Activated CD8-positive, alpha-beta memory T cell treated with anti-CD3 and anti-CD28 coated beads, Interleukin-2, amount 50 U/mL, for 4 hours (primary cell): ENCODE measurements around the gene PRTG.
"Not testable (repeated sequence)": the region's sequence is repeated elsewhere in the genome, so short reads cannot be mapped to it uniquely, and the experiment has no call there.

ENCODE experiments used
- DNase-seq: peaks from one replicate; pipeline ENCODE4 v3.0.0-alpha.2; 2020

Gene PRTG

GRCh38 chr15:55741833-55742497 is 987 bp downstream of the PRTG start:
- DNase-seq = no peak

GRCh38 chr15:55740981-55741832 is 1.7 kb downstream of the PRTG start:
- DNase-seq = no peak

DNA sequence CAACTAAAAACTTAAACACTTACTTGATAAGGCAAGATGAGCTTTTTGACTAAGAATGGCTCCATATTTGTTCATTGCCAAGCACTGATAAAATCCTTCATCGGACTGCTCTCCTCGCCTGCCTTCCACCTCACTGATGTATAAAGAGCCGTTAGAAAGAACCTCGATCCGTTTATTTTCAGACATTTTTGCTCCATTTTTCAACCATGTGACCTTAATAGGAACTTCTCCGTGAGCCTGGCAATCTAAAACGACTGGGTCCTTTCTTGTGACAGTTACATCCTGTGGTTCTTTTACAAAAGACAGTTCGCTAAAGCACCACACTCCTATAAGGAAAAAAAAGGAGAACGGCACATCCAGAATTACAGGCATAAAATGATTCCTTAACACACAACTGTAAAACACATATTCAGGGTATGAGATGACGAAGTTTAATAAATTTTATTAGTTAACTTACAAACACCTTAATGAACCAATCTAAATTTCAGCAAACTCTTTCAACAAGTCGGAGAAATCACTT is 2.5 kb downstream of the PRTG start:
- DNase-seq = no peak

- DNase-seq = no peak
Measured at GRCh38 chr15:55739641-55740040, 3.3 kb downstream of the PRTG start.

DNA sequence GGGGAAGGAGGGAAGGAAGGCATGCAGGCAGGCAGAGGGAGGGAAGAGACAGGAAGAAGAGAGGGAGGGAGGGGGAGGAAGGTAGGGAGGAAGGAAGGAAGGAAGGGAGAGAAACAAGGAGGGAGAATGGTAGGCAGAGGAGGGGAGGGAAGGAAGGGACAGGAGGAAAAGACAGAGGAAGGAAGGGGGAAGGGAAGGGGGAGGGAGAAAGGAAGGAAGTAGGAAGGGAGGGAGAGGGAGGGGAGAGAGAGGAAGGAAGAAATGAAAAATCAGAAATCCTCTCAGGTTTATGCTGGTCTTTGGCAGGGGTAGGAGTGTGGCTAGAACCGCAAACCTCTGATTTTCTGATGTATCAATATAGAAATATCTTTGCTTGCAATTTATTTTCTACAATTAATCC is 4.2 kb downstream of the PRTG start:
- DNase-seq = no peak

- no peak for DNase-seq
Measured at GRCh38 chr15:55737373-55737772, 5.6 kb downstream of the PRTG start.

GRCh38 chr15:55736756-55737155 is 6.2 kb downstream of the PRTG start:
- DNase-seq = no peak

DNA sequence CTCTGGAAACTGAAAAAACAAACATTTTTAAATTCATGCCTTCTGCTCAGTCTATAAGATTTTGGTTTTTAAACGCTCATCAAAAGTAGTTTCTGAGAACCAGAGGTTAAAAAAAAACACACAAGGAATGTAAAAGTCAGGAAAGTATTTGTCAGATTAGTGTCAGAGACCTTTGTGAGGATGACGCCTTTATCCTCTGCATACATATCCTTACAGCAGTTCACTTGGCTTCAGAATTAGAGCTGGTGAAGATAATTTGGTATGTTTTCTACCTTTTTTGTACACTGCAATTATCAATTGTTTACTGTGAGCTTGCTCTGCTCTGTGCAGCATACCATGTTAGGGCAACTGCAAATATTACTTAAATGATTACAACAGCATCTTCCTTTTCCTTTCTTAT is 8.3 kb downstream of the PRTG start:
- DNase-seq = no peak

DNA sequence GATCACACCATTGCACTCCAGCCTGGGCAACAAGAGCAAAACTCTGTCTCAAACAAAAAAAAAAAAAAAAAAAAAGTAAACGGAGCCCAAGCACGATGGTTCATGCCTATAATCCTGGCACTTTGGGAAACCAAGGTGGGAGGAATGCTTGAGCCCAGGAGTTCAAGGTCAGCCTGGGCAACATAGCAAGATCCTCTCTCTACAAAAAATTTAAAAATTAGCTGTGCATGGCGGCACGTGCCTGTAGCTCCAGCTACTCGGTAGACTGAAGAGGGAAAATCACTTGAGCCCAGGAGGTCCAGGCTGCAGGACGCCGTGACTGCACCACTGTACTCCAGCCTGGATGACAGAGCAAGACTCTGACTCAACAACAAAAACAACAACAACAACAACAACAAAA is 9.5 kb downstream of the PRTG start:
- not testable (repeated sequence) for DNase-seq

- no peak for DNase-seq
Measured at GRCh38 chr15:55721554-55722185, 21.3 kb downstream of the PRTG start.

DNA sequence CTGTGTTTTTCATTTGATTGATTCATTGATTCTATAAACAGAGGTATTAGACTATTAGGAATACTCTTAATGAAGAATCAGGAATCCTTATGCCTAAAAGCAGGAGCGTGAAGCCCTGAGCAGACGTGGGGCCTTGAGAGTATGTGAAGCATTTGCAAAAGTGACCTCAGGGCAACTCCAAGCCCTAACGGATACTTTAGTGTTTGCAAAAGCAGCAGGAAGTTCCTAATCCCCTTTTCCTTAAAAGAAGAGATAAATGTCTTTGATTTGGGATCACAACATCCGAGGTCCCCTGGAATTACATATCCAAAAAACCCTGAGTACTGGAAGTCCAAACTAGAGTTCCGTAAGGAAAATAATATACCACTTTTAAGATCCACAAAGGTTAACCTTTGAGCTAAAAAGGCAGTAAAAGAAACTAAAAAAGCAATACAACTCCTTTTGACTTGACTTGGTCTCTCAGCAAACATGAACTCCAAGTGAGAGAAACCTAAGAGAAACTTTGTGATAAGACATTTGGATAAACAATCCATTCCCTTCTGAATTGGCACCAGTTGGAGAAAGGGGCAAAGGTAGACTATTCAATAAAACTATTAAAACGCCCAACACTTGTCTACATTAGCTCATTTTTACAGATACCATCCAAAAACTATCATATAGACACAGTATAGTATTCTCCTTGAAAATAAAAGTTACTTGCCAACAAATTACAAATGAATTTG is 27.4 kb downstream of the PRTG start:
- no peak for DNase-seq

DNA sequence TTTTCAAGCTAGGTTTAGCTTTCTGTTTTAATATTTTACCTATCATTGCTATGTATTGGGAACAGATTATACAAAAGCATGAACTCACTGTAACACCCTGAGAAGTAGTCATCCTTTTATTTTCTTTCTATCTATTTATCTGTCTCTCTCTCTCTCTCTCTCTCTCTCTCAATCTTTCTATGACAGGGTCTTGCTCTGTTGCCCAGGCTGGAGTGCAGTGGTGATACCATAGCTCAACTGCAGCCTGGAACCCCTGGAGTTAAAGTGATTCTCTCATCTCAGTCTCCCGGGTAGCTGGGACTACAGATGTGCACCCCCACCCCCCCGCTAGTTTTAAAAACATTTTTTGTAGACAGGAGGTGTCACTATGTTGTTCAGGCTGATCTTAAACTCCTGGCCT is 28.9 kb downstream of the PRTG start:
- DNase-seq = no peak

- DNase-seq = no peak
Measured at GRCh38 chr15:55712363-55712762, 30.6 kb downstream of the PRTG start.

GRCh38 chr15:55710286-55710685 is 32.7 kb downstream of the PRTG start:
- no peak for DNase-seq

DNA sequence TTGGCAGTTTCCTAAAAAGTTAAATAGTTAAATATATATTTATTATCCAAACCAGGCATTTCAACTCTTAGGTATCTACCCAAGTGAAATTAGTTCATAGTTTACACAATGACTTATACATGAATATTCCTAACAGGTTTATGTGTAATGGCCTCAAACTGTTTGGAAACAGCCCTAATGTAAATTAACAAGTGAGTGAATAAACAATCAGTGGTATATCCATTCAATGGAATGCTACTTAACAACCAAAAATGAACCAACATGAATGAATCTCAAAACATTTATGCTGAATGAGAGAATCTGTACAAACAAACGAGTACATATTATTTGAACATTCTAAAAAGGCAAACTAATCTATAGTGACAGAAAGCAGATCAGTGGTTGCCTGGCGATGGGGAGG is 33.5 kb downstream of the PRTG start:
- no peak for DNase-seq

DNA sequence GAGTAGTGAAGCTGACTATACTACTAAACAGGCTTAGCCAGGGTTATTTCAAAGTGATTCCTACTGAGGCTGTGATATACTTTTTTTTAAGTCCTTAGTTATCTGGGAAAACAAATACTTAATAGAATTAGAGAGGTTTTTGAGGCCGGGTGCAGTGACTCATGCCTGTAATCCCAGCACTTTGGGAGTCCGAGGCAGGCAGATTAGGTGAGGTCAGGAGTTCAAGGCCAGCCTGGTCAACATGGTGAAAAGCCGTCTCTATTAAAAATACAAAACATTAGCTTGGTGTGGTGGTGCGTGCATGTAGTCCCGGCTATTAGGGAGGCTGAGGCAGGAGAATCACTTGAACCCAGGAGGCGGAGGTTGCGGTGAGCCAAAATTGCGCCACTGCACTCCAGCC is 34.2 kb downstream of the PRTG start:
- no peak for DNase-seq

- no peak for DNase-seq
Measured at GRCh38 chr15:55707951-55708350, 35.0 kb downstream of the PRTG start.

DNA sequence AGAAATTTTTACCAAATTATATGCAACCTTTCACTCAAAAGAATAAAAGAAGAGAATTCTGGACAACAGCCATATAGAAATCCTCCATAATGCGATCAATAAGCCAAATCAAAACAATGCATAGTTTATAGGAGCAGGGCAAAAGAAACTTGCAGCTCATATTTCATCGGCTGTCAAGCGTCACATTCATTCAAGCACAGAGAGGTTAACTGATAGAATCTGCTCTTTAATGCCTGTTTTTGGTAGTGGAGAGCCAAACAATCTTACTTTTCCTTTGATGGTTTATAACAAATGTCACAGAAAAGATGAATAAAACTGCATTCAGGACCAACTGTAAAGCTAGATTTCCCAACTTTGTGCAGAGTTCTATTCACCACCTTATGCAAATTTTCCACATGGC is 35.4 kb downstream of the PRTG start:
- DNase-seq = no peak

DNA sequence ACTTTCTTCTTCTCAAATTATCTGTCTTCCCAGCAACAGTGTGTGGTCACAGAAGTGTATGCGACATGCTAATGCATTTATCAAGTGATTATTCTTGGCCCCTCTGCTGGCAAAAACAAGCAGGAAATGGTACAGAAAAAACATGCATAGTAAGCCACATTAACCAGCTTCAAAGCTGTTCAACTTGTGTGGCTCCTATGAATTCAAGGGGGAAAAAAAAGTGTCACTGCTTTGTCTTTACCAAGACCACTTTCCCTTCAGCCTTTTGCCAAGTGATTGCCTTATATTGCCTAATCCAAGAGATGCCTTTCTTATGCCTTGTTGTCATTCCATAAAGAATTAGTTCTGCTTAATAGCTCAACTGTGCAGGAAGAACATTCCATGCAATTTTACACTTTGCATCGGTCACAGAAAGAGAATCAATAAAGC is 39.1 kb downstream of the PRTG start:
- no peak for DNase-seq

DNA sequence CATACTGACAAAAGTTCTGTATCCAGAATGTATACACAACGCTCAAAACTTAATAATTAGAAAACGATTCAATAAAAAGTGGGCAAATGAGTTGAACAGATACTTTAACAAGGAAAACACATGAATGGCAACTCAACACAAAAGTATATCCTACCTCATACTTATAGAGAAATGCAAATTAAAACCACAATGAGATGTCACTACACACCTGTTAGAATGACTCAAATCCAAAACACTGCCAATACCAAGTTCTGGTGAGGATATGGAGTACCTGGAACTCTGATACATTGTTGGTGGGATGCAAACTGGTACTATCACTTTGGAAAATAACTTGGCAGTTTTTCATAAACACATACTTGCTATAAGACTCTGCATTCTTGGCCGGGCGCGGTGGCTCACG is 42.1 kb downstream of the PRTG start:
- DNase-seq = no peak

- DNase-seq = no peak
Measured at GRCh38 chr15:55698653-55699052, 44.3 kb downstream of the PRTG start.

DNA sequence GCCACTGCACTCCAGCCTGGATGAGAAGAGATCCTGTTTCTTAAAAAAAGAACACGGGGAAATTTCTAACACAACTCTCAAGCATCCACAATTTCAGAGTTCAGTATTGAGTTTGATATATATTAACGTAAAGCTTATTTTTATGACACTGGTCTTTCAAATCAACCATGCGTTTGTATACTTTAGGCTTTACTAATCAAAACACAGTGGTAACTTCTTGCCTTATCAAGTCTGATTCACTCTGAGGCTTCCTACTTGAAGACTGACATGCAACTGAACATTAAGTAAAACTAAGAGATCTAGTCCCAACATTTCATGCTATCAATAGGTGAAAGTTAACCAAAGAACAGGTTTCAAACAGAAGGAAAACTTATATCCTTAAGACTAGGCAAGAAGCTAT is 46.7 kb downstream of the PRTG start:
- no peak for DNase-seq

DNA sequence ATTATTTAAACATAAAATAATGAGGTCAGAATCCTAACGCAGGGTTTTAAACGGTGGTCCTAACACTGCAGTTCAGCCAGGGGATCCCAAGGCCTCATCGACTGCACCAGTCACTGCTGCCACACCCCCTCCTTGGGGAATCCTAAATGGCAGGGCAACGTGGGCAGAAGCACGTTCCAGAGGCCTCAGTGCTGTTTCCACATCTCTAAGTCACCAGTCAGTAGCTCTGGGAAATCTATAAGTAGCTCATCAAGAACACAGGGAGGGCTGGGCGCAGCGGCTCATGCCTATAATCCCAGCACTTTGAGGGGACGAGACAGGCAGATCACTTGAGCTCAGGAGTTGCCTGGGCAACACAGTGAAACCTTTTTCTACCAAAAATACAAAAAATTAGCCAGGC is 47.5 kb downstream of the PRTG start:
- no peak for DNase-seq
